Adrenal gland (tissue), 19 donors: ENCODE results near the gene ZNF787. TPM values are rescaled to one million over a fixed set of nuclear protein-coding genes. Genes with fewer than 3 reads are reported as not detected.

ENCODE experiments used
- DNase-seq, 7 donors: peaks; one replicate each; pipeline ENCODE4 v3.0.0-alpha.2; 2019 to 2020
- H3K27ac ChIP-seq, 5 donors: fragments of 200-600 bp; sonication (generic) in 4 of 5; 1 replicate in 3 of 5; 2 replicates in 2 of 5; pipeline versions ENCODE4 v1.5.1 to v1.8.0; 2016 to 2020; ENCODE audit warnings: mild to moderate bottlenecking in 1 of 5
- H3K27me3 ChIP-seq: fragments of 200-600 bp; 2 replicates; pipeline ENCODE4 v1.8.0; 2021
- H3K36me3 ChIP-seq, 2 donors: fragments of 200-600 bp; replicated peaks in 1 of 2; 1 replicate in 1 of 2; 2 replicates in 1 of 2; pipeline versions ENCODE4 v1.5.1 to v1.8.0; 2018 to 2022
- H3K4me1 ChIP-seq, 2 donors: fragments of 200-600 bp; replicated peaks in 1 of 2; 1 replicate in 1 of 2; 2 replicates in 1 of 2; pipeline versions ENCODE4 v1.5.1 to v1.8.0; 2018 to 2021
- H3K4me3 ChIP-seq, 4 donors: fragments of 200-600 bp; sonication (generic) in 3 of 4; one replicate each; pipeline ENCODE4 v1.5.1; 2016 to 2018
- H3K9me3 ChIP-seq, 3 donors: fragments of 200-600 bp; sonication (generic) in 1 of 3; replicated peaks in 1 of 3; 1 replicate in 2 of 3; 2 replicates in 1 of 3; pipeline versions ENCODE4 v1.5.1 to v1.8.0; 2016 to 2021
- POLR2A ChIP-seq, 2 donors: fragments of 450-650 bp; IDR thresholded peaks; one replicate each; pipeline ENCODE4 v1.6.1; 2017; ENCODE audit warnings: antibody characterized with exemption in 2 of 2, mild to moderate bottlenecking in 2 of 2, moderate library complexity in 1 of 2
- WGBS, 4 donors: extraction: QIAGEN DNeasy Blood & Tissue Kit in 2 of 4; methylation state at CpG; one replicate each; pipeline versions ENCODE4 v1.1.5 to v1.1.7; 2013 to 2017; 5-methylcytosine and 5-hydroxymethylcytosine counted together
- intact Hi-C, 2 donors: fragments of 100-400 bp; cut with DNase I; formaldehyde crosslinking; loops; one replicate each; pipeline versions ENCODE4 v1.14.1 to v1.15.0; 2022 to 2023
- long read RNA-seq, 10 donors: library from polyadenylated mRNA in 3 of 10; unstranded in 2 of 10; stranded (forward) in 1 of 10; transcript quantifications; one replicate each; pipeline ENCODE4 v2.0.0 and lab custom pipeline, GENCODE V29; 2021 to 2026
- polyA plus RNA-seq, 3 donors: library from polyadenylated mRNA; stranded (reverse); fragments of 200-250 nt in 2 of 3; fragments of 350-450 nt in 1 of 3; fragmentation: Illumina TruSeq in 1 of 3; extraction: RNeasy Lipid Tissue Mini Kit (QIAGEN cat#74804) in 1 of 3; gene quantifications; one replicate each; pipeline ENCODE4 v1.2.3, GENCODE V29; 2013 to 2014
- total RNA-seq, 9 donors: library from RNA; depleted of rRNA in 4 of 9; stranded (reverse); fragments of >200 nt in 4 of 9; fragments of 120-200 nt in 1 of 9; fragmentation: NEBNext Ultra II Directional in 1 of 9; extraction: Animal tissue kit (Norgen Biotek cat#: 25700) in 1 of 9; gene quantifications; one replicate each; pipeline versions ENCODE4 v1.1.0 to v1.2.4, GENCODE V29; 2013 to 2023
- TF ChIP-seq, protein P1 (sequence below), 6 experiments: fragments of 450-650 bp in 4 of 6; fragments of 200-600 bp in 2 of 6; sonication (generic) in 1 of 6; IDR thresholded peaks; 1 replicate in 5 of 6; 2 replicates in 1 of 6; pipeline versions ENCODE4 v1.5.1 to v1.8.0; 2016 to 2021; ENCODE audit warnings: antibody characterized with exemption in 6 of 6, mild to moderate bottlenecking in 2 of 6, moderate library complexity in 1 of 6
- donor health status: healthy with polysubstance abuse.
- donor health status: Bipolar disorder and iron deficiency.
- donor health status: DM: yes; HTN: yes; CAD: no.
- donor health status: DM: no; HTN: no; CAD: no.
- donor health status: DM: no; HTN: no; CAD: no.
- donor health status: DM: yes; HTN: yes; CAD: no.

Gene ZNF787
- total RNA-seq (10 to 100 TPM in 8 of 9 donors, 1 to 10 TPM in 1; 8.5 to 51.5 (median 26.7) TPM), polyA plus RNA-seq (10 to 100 TPM in 2 of 3 donors, 1 to 10 TPM in 1; 4.6 to 44.7 (median 31.0) TPM)
- long read RNA-seq, donor 1, transcript ZNF787-203 (3 exons, 1,925 nt): major isoform, 9 of 9 reads
- long read RNA-seq, donor 1, partial matches to known transcripts: 0 of 9 reads
- long read RNA-seq, donor 1, other reads (novel, unspliced or antisense): 0 of 9 reads
- long read RNA-seq, donor 2, transcript ZNF787-203 (3 exons, 1,925 nt): major isoform, 7 of 8 reads
- long read RNA-seq, donor 2, partial matches to known transcripts: 0 of 8 reads
- long read RNA-seq, donor 2, other reads (novel, unspliced or antisense): 0 of 8 reads
- long read RNA-seq, donor 3, transcript ZNF787-203 (3 exons, 1,925 nt): major isoform, 10 of 10 reads
- long read RNA-seq, donor 3, partial matches to known transcripts: 0 of 10 reads
- long read RNA-seq, donor 3, other reads (novel, unspliced or antisense): 0 of 10 reads
- long read RNA-seq, donor 4, partial matches to known transcripts: 0 of 2 reads
- long read RNA-seq, donor 4, other reads (novel, unspliced or antisense): 1 of 2 reads
- long read RNA-seq, donor 5, transcript ZNF787-203 (3 exons, 1,925 nt): major isoform, 75 of 87 reads
- long read RNA-seq, donor 5, partial matches to known transcripts: 3 of 87 reads
- long read RNA-seq, donor 5, other reads (novel, unspliced or antisense): 8 of 87 reads
- long read RNA-seq, donor 6, partial matches to known transcripts: 0 of 1 reads
- long read RNA-seq, donor 6, other reads (novel, unspliced or antisense): 1 of 1 reads
- long read RNA-seq, donor 7, transcript ZNF787-203 (3 exons, 1,925 nt): major isoform, 7 of 7 reads
- long read RNA-seq, donor 7, partial matches to known transcripts: 0 of 7 reads
- long read RNA-seq, donor 7, other reads (novel, unspliced or antisense): 0 of 7 reads
- long read RNA-seq, donor 8, transcript ZNF787-203 (3 exons, 1,925 nt): major isoform, 13 of 14 reads
- long read RNA-seq, donor 8, partial matches to known transcripts: 0 of 14 reads
- long read RNA-seq, donor 8, other reads (novel, unspliced or antisense): 0 of 14 reads
- long read RNA-seq, donor 9, partial matches to known transcripts: 0 of 4 reads
- long read RNA-seq, donor 9, other reads (novel, unspliced or antisense): 0 of 4 reads
- long read RNA-seq, donor 10, partial matches to known transcripts: 0 of 5 reads
- long read RNA-seq, donor 10, other reads (novel, unspliced or antisense): 0 of 5 reads

DNA sequence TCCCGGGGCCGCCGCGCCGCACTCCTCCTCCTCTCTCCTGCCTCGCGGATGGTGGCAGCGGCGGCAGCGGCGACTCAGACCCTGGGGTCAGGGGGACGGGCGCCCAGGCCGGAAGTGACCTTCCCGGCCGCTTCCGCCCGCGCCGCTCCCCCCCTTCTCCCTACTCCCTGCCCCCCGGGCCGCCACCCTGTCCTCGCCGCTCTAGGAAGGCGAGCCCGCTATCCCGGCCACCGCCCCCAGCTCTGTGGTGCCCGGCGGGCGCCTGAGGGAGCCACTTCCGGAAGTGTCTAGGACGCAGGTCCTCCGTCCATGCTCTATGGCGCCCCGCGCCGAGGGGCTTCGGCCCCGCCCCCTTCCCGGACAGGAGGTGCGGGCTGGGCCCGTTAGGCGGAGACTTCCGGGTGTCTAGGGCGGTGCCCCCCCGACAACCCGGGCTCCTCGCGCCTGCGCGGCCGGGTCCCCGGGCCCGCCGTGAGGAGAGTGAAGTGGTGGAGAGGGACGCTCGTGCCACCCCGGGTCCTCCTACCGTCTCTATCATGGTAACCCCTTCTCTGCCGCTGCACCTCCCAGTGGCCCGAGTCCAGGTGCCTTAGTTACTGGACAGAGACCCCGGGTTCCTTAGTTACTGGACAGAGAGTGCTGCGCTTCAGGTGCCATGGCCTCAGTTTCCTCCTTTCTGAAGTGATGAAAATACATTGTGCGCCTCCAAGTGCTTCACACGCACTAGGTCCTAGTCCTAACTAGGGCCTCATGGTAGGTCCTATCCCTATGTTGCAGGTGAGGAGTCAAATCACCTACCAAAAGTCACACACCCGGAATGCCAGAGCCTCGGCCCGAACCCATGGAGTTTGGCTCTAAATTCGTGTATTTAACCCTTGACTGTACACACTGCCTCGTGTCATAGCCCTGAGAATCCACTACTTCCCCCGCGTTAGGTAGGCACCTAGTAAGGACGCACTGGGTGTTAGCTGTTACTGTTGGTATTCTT, at the start of gene ZNF787:
ZNF787 (minus strand) TSS at position 116 of the 988 bp plus-strand sequence. CDS start 18,078 bp downstream, outside the sequence.
- peak within 1 kb of the TSS; percentile 89 to 100 (median 97) for H3K27ac ChIP-seq
- H3K9me3 ChIP-seq: no peaks in the 10 kb centered on the region
- DNase-seq: peak; percentile 97 to 99 (median 98)
- H3K4me1 ChIP-seq: peaks cover 19 to 33% of the 10 kb centered on the region in 2 donors
- H3K27me3 ChIP-seq: no peaks in the 10 kb centered on the region
- intact Hi-C loops: no loop called here
- 5 to 23% (median 7%) methylated on average over 13 to 74 of the region's 74 CpGs for WGBS, 4 donors
- peak within 1 kb of the TSS in 3 of 4 donors; percentile 25 to 94 (median 50) for H3K4me3 ChIP-seq
- H3K36me3 ChIP-seq: no peaks in the 10 kb centered on the region
- TF ChIP-seq, protein P1, sequence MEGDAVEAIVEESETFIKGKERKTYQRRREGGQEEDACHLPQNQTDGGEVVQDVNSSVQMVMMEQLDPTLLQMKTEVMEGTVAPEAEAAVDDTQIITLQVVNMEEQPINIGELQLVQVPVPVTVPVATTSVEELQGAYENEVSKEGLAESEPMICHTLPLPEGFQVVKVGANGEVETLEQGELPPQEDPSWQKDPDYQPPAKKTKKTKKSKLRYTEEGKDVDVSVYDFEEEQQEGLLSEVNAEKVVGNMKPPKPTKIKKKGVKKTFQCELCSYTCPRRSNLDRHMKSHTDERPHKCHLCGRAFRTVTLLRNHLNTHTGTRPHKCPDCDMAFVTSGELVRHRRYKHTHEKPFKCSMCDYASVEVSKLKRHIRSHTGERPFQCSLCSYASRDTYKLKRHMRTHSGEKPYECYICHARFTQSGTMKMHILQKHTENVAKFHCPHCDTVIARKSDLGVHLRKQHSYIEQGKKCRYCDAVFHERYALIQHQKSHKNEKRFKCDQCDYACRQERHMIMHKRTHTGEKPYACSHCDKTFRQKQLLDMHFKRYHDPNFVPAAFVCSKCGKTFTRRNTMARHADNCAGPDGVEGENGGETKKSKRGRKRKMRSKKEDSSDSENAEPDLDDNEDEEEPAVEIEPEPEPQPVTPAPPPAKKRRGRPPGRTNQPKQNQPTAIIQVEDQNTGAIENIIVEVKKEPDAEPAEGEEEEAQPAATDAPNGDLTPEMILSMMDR (IDR thresholded peaks at IDR 0.05): no peak
- peak in 1 of 2 donors; percentile 81 for TF ChIP-seq POLR2A (IDR thresholded peaks at IDR 0.05)

- H3K27ac ChIP-seq: peak overlapping the region in 1 of 5 donors; percentile 30
- 30 to 41% (median 37%) methylated on average over 14 of the region's 14 CpGs for whole genome bisulfite sequencing, 4 donors
- no peaks in the 10 kb centered on the region for H3K27me3 ChIP-seq
- no peaks in the 10 kb centered on the region for H3K36me3 ChIP-seq
- DNase-seq: peak; percentile 73 to 94 (median 86)
- no peaks in the 10 kb centered on the region for H3K9me3 ChIP-seq
- intact Hi-C loops: loop anchor here (5.0 kb wide), 2 partner anchors 83 to 93 kb away; no protein-coding TSS in a partner anchor
- H3K4me1 ChIP-seq: peaks cover 0 to 4% of the 10 kb centered on the region in 2 donors
- no peak overlapping the region for H3K4me3 ChIP-seq
- TF ChIP-seq, protein P1 (IDR thresholded peaks at IDR 0.05): no peak
- TF ChIP-seq POLR2A (IDR thresholded peaks at IDR 0.05): no peak
Measured at GRCh38 chr19:56170261-56170660, 49.2 kb upstream of the ZNF787 start.

- intact Hi-C loops: no loop called here
- WGBS, 4 donors: 41 to 46% (median 41%) methylated on average over 7 of the region's 7 CpGs
- no peaks in the 10 kb centered on the region for H3K27me3 ChIP-seq
- DNase-seq: no peak
- no peak overlapping the region for H3K27ac ChIP-seq
- no peaks in the 10 kb centered on the region for H3K36me3 ChIP-seq
- H3K4me1 ChIP-seq: peaks cover 0 to 4% of the 10 kb centered on the region in 2 donors
- H3K9me3 ChIP-seq: no peaks in the 10 kb centered on the region
- H3K4me3 ChIP-seq: no peak overlapping the region
- TF ChIP-seq POLR2A (IDR thresholded peaks at IDR 0.05): no peak
- TF ChIP-seq, protein P1 (IDR thresholded peaks at IDR 0.05): no peak
Measured at GRCh38 chr19:56167064-56167578, 46.0 kb upstream of the ZNF787 start.
